Smooth muscle cell of the brain vasculature (primary cell): ENCODE data around the gene TAGAP.
A peak's percentile ranks its signal among the peaks of the same experiment; 100 is the strongest.

Source experiments
- DNase-seq: peaks from one replicate; pipeline ENCODE4 v3.0.0-alpha.2; 2012; ENCODE audit warnings: low read depth, low spot score

TAGAP gene

GRCh38 chr6:159044899-159045727, at the start of gene TAGAP:
TAGAP (minus strand) TSS chr6:159044991; CDS start chr6:159044146, 845 bp downstream.
- DNase-seq = no peak

- DNase-seq = no peak
These were observed 49.0 kb upstream of the TAGAP start for GRCh38 chr6:159093609-159094443.

GRCh38 chr6:159092631-159093030, 47.8 kb upstream of the TAGAP start:
- no peak for DNase-seq

GRCh38 chr6:159090530-159091480, 46.0 kb upstream of the TAGAP start:
- no peak for DNase-seq

GRCh38 chr6:159089909-159090308, 45.1 kb upstream of the TAGAP start:
- no peak for DNase-seq

- DNase-seq = no peak
These were observed 44.7 kb upstream of the TAGAP start for GRCh38 chr6:159089443-159089842.

- DNase-seq = no peak
These were observed 41.3 kb upstream of the TAGAP start for GRCh38 chr6:159086033-159086618.

- no peak for DNase-seq
These were observed 40.7 kb upstream of the TAGAP start for GRCh38 chr6:159085396-159085895.

GRCh38 chr6:159084493-159085091, 39.8 kb upstream of the TAGAP start:
- no peak for DNase-seq

- DNase-seq = no peak
These were observed 38.4 kb upstream of the TAGAP start for GRCh38 chr6:159083146-159083545.

- DNase-seq = no peak
These were observed 37.4 kb upstream of the TAGAP start for GRCh38 chr6:159082039-159082815.

- no peak for DNase-seq
These were observed 35.6 kb upstream of the TAGAP start for GRCh38 chr6:159080217-159080976.

GRCh38 chr6:159079367-159079766, 34.6 kb upstream of the TAGAP start:
- DNase-seq = no peak

- DNase-seq = no peak
These were observed 32.3 kb upstream of the TAGAP start for GRCh38 chr6:159077123-159077522.

- peak; percentile 47 for DNase-seq
These were observed 30.9 kb upstream of the TAGAP start for GRCh38 chr6:159075506-159076228.

- DNase-seq = no peak
These were observed 30.1 kb upstream of the TAGAP start for GRCh38 chr6:159074876-159075275.

- no peak for DNase-seq
These were observed 29.4 kb upstream of the TAGAP start for GRCh38 chr6:159074120-159074684.
